AG04450 (cell line): ENCODE results near the gene SCAF8. TPM values are rescaled to one million over a fixed set of nuclear protein-coding genes. Genes with fewer than 3 reads are reported as not detected.
"Not testable (repeated sequence)": the region's sequence is repeated elsewhere in the genome, so short reads cannot be mapped to it uniquely, and the experiment has no call there.

Source experiments
- CTCF ChIA-PET: fragments of 300-600, 350-600 bp; formaldehyde crosslinking; extraction: SDS; loops from one replicate; lab custom pipeline; 2022; ENCODE audit warnings: antibody characterized with exemption, inconsistent platforms; lab: Charles Lee
- POLR2A ChIA-PET: fragments of 350-600 bp; formaldehyde crosslinking; extraction: SDS; loops from one replicate; lab custom pipeline; 2021; ENCODE audit warnings: antibody characterized with exemption, inconsistent platforms; lab: Yijun Ruan, JAX
- DNase-seq: peaks from one replicate; pipeline ENCODE4 v3.0.0-alpha.2; 2011; ENCODE audit warnings: low read depth, low spot score
- H3K27ac ChIP-seq: one replicate; pipeline ENCODE4 v1.5.1; 2012; ENCODE audit warnings: low read depth, low read length, control low read depth
- H3K27me3 ChIP-seq: one replicate; pipeline ENCODE4 v1.6.0; 2012; ENCODE audit warnings: low read length; ENCODE audit not compliant: control insufficient read depth, insufficient read depth
- H3K4me3 ChIP-seq: 2 replicates; pipeline ENCODE4 v1.5.1; 2011; ENCODE audit warnings: mild to moderate bottlenecking, low read depth, low read length, control low read depth
- H3K9me3 ChIP-seq: 2 replicates; pipeline ENCODE4 v1.5.1; 2012; ENCODE audit warnings: low read length; ENCODE audit not compliant: control insufficient read depth, insufficient read depth
- polyA plus RNA-seq: library from polyadenylated mRNA; depleted of rRNA; stranded (reverse); fragments of >200 nt; gene quantifications from 2 replicates; pipeline ENCODE4 v1.2.3, GENCODE V29; 2011
- TF ChIP-seq, protein P1 (sequence below): IDR thresholded peaks from 2 replicates; pipeline ENCODE4 v1.5.1; 2011; ENCODE audit warnings: low read depth, low read length, control low read depth, inconsistent platforms

SCAF8 gene
- polyA plus RNA-seq, 1 experiment: 29.2 TPM

DNA sequence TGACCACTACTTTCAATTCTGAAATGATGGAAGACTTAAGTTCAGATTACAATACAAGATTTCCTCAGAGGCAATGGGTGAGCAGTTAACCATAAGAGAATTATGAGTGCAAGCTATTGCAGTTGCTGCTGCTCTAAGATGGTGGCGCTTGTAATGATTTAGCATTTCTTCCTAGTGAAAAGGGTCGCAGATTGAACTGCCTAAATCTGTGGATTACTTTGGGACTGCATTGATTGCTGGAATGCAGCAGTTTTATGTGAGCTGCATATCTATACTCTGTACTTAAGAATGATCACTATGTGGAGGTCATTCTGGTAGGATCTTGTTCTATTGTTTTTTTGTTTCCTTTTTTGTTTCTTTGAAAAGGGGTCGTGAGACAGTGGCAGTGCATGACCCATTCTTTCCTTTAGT, 5.3 kb downstream of the SCAF8 start:
- Histone ChIP-seq H3K27me3 (no peaks in the 10 kb centered on the region), H3K9me3 (no peaks in the 10 kb centered on the region; the same call in 1 of the 2 replicates), H3K4me3 (no peak overlapping the region), H3K27ac (no peak overlapping the region)
- TF ChIP-seq, protein P1, sequence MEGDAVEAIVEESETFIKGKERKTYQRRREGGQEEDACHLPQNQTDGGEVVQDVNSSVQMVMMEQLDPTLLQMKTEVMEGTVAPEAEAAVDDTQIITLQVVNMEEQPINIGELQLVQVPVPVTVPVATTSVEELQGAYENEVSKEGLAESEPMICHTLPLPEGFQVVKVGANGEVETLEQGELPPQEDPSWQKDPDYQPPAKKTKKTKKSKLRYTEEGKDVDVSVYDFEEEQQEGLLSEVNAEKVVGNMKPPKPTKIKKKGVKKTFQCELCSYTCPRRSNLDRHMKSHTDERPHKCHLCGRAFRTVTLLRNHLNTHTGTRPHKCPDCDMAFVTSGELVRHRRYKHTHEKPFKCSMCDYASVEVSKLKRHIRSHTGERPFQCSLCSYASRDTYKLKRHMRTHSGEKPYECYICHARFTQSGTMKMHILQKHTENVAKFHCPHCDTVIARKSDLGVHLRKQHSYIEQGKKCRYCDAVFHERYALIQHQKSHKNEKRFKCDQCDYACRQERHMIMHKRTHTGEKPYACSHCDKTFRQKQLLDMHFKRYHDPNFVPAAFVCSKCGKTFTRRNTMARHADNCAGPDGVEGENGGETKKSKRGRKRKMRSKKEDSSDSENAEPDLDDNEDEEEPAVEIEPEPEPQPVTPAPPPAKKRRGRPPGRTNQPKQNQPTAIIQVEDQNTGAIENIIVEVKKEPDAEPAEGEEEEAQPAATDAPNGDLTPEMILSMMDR: no peak
- POLR2A ChIA-PET: no interaction called here
- DNase-seq: no peak
- CTCF ChIA-PET: interaction anchor here (0.6 to 1.1 kb wide), 3 partner anchors 17 to 63 kb away, joined by 3 to 4 read pairs (median 4); no protein-coding TSS in a partner anchor

- no peak for DNase-seq
- POLR2A ChIA-PET: no interaction called here
- TF ChIP-seq, protein P1: no peak
- CTCF ChIA-PET: no interaction called here
- Histone ChIP-seq H3K27me3 (no peaks in the 10 kb centered on the region), H3K27ac (no peak overlapping the region), H3K4me3 (no peak overlapping the region), H3K9me3 (no peaks in the 10 kb centered on the region)
These were observed 7.4 kb downstream of the SCAF8 start for GRCh38 chr6:154740658-154741057.

GRCh38 chr6:154742891-154743290, 9.7 kb downstream of the SCAF8 start:
- Histone ChIP-seq H3K4me3 (no peak overlapping the region), H3K27me3 (no peaks in the 10 kb centered on the region), H3K27ac (no peak overlapping the region), H3K9me3 (no peaks in the 10 kb centered on the region)
- CTCF ChIA-PET: interaction anchor here (0.6 kb wide), 1 partner anchor 63 kb away, joined by 3 read pairs; no protein-coding TSS in a partner anchor
- TF ChIP-seq, protein P1: no peak
- no peak for DNase-seq
- POLR2A ChIA-PET: no interaction called here

DNA sequence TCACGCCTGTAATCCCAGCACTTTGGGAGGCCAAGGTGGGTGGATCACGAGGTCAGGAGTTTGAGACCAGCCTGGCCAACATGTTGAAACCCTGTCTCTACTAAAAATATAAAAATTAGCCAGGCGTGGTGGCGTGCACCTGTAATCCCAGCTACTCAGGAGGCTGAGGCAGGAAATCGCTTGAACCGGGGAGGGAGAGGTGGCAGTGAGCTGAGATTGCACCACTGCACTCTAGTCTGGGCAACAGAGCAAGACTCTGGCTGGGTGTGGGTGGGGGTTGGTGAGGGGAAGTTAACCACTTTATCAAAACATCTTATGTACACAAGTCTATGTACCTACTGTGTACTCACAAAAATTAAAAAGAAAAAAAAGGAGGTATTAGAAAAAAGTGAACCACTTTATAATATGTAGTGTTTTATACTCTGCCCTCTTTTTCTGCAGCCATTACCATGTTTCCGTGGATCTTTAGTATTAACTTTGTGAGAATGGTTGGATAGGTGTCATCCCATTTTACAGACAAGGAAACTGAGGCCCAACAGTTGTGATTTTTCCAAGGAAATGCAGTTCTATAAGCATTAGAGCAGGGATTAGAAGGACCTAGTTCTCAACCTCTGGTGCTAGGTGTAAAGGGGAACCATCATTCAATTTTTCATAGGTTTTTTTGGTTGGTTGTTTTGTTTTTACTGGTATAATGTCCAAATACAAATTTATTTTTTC, 11.0 kb downstream of the SCAF8 start:
- H3K9me3 ChIP-seq, POLR2A ChIA-PET, H3K27ac ChIP-seq, H3K4me3 ChIP-seq, CTCF ChIA-PET, DNase-seq, H3K27me3 ChIP-seq: not testable (repeated sequence)

DNA sequence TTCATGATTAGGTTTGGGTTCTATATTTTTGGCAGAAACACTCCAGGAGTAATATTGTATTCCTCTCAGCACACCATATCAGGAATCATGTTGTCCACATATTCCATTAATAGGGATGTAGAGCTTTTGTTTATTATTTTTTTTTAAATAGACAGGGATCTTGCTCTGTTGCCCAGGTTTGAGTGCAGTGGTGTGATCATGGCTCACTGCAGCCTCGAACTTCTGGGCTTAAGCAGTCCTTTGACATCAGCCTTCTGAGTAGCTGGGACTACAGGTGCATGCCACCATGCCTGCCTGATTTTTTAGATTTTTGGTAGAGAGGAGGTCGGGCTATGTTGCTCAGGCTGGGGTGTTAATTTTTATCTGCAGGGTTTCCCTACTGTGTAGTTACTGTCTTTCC, 12.0 kb downstream of the SCAF8 start:
- CTCF ChIA-PET: no interaction called here
- Histone ChIP-seq H3K4me3 (no peak overlapping the region), H3K27ac (no peak overlapping the region), H3K9me3 (no peaks in the 10 kb centered on the region), H3K27me3 (no peaks in the 10 kb centered on the region)
- DNase-seq: no peak
- POLR2A ChIA-PET: no interaction called here
- TF ChIP-seq, protein P1: no peak
